Mammary epithelial cell (primary cell): ENCODE measurements around the gene ETV3.

Experiments used
- CTCF ChIP-seq, 2 donors: IDR thresholded peaks in 1 of 2; conservative IDR thresholded peaks in 1 of 2; 2 replicates each; pipeline ENCODE4 v1.5.1; 2011 to 2012; ENCODE audit warnings: inconsistent platforms in 2 of 2, low read length in 2 of 2, mild to moderate bottlenecking in 2 of 2, control low read depth in 1 of 2, low read depth in 1 of 2; ENCODE audit not compliant: insufficient read depth in 1 of 2; ENCODE audit errors: extremely low read depth in 1 of 2
- EZH2 ChIP-seq: IDR thresholded peaks from 2 replicates; pipeline ENCODE4 v1.6.1; 2012; ENCODE audit warnings: low read length, inconsistent platforms, borderline replicate concordance

- no peak for TF ChIP-seq CTCF (conservative IDR thresholded peaks at IDR 0.05 in 1 of 2, IDR thresholded peaks at IDR 0.05 in 1 of 2; ENCODE audit: extremely low read depth in 1 of 2, insufficient read depth in 1 of 2, low read depth in 1 of 2, low read length in 2 of 2)
- no peak for TF ChIP-seq EZH2
These were observed 29.8 kb upstream of the ETV3 start for GRCh38 chr1:157168015-157168414.
